HS-27A (cell line): Measurements from ENCODE around the gene SPTSSA.
A peak's percentile ranks its signal among the peaks of the same experiment; 100 is the strongest.
"Not testable (repeated sequence)": the region's sequence is repeated elsewhere in the genome, so short reads cannot be mapped to it uniquely, and the experiment has no call there.

Source experiments
- DNase-seq: peaks from one replicate; pipeline ENCODE4 v3.0.0-alpha.2; 2012; ENCODE audit warnings: low read depth, missing footprints

The SPTSSA gene

DNA sequence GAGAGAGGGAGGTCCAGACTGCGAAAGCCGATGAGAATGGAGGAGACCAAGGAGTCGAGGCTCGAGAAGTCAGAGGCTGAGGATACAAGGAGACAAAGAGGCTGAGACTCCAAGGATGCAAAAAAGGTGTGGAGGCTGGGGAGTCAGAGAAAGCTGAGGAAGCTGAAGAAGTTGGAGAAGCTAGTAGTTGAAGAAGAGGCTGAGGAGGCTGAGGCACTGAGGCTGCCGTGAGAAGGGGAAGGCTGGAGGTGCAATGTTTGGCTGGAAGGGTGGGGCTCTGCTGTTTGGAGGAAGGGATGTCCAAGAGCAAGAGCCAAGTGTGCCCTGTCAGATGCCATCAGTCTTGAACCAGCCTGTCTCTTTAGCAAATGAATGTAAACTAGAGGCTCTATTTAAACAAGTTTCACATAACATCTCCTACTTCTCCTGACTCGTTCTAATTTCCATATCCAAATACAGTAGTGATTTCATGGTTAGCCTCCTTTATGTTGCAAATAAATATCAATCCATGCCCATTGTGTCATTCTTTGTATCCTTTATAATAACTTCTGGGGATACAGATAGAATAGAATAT lies 10.8 kb upstream of the SPTSSA start:
- DNase-seq: no peak

- no peak for DNase-seq
Measured at GRCh38 chr14:34470319-34470718, 8.3 kb upstream of the SPTSSA start.

DNA sequence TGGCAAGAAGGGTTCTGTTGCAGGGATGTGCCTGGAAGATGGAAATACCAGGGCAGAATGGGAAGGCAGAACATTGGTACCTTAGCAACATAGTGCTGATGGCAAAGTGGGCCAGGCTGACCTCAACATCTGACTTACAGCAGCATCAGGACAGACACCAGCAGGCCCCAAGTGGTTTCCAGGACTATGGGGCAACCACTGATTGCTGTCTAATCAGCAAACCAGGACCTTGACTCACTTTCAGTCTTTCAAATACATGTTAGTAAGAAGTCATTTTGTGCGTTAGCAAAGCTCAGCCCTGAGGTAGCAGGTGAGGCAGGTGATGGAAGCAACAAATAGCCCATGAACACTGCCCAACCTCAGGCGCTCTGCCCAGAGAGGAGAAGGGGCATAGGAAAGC lies 4.7 kb upstream of the SPTSSA start:
- no peak for DNase-seq

- DNase-seq: no peak
Measured at GRCh38 chr14:34465069-34465859, 3.2 kb upstream of the SPTSSA start.

- no peak for DNase-seq
Measured at GRCh38 chr14:34463598-34463961, 1.5 kb upstream of the SPTSSA start.

DNA sequence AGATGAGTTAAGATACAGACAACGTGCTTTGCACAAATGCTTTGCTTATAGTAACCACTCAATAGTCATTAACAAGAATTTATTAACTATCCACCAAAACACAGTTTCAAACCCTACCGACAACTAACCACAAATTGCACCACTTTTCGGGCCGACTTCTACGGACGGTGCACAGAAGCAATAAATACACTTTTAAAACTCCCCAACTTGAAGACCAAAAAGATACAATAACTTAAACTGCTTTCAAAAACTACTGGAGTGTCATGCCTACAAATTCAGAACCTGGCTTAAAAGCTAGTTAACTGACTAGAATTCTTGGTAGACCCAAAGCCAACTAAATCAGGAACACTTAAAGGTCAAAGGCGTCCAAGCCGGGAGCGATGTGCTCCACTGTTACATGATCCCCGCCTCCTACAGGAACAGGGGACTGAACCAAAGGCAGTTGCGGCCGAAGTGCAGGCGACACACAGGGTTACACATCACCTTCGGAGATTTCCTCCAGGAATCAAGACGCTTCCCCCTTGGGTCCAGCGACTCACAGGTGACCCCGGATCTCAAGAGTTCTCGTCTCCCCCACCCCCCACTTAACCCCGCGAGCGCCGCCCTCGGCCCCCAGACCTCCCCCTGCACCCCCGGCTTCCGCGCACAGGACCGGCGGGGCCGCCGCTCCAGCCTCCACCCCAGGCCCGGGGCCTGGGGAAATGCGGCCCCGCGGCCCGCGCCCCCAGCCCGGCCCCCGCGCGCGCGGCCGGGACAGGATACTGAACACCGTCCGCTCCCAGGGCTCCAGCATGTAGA lies 507 bp downstream of the SPTSSA start:
- peak; percentile 33 for DNase-seq

- DNase-seq: no peak
Measured at GRCh38 chr14:34460841-34461240, 1.2 kb downstream of the SPTSSA start.

- DNase-seq: no peak
Measured at GRCh38 chr14:34460295-34460694, 1.7 kb downstream of the SPTSSA start.

GRCh38 chr14:34457186-34457585 lies 4.9 kb downstream of the SPTSSA start:
- no peak for DNase-seq

- DNase-seq: no peak
Measured at GRCh38 chr14:34453226-34453625, 8.8 kb downstream of the SPTSSA start.

- DNase-seq: no peak
Measured at GRCh38 chr14:34452258-34452822, 9.7 kb downstream of the SPTSSA start.

DNA sequence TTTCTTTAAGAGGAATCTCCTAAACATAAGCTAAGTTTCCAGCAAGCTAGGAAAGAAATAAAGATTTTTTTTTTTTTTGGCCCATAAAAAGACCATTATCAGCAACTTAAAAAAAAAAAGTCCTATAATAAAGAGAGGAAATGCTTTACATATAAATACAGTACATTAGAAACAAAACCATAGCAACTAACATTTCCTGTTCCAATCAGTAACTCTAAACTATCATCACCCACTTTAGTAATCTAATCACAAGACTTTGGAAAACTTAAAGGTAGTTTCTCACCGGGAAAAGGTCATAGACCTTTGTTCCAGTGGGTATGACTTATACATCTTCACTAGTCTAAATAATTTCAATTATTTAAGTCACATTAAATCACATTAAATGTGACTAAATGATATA lies 11.1 kb downstream of the SPTSSA start:
- no peak for DNase-seq

- no peak for DNase-seq
Measured at GRCh38 chr14:34450542-34450915, 11.5 kb downstream of the SPTSSA start.

- DNase-seq: no peak
Measured at GRCh38 chr14:34449819-34450541, 12.1 kb downstream of the SPTSSA start.

DNA sequence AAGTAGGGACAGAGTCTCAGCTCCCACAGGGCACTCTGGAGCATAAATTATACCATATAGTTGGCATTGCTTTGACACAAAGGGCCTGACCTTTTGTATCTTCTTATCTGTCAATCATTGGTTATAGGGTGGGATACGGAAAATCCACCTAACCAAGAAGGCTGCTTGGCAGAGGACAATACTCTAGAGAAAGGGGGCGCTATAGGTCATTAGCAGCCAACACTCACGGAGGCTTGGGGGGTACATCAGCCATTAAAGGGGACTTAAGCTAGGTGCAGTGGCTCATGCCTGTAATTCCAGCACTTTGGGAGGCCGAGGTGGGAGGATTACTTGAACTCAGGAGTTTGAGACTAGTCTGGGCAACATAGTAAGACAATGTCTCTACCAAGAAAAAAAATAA lies 22.9 kb downstream of the SPTSSA start:
- DNase-seq: no peak

DNA sequence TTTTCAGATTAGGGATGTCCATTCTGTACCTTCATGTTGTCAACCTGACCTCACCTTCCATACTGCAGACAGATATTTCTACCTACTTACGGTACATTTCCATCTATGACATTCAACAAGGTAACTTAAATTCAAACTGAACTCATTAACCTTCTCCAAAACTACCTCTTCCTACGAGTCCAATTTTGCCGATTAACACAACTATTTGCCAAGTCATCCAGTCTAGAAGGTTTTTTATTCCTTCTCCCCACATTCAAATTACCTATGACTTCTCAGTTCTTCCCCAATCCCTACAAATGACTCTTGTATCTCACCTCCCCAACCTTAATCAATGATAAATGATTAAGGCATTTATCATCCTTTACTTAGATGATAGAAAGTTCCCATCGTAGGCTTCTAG lies 23.6 kb downstream of the SPTSSA start:
- no peak for DNase-seq

GRCh38 chr14:34437729-34438080 lies 24.3 kb downstream of the SPTSSA start:
- no peak for DNase-seq

DNA sequence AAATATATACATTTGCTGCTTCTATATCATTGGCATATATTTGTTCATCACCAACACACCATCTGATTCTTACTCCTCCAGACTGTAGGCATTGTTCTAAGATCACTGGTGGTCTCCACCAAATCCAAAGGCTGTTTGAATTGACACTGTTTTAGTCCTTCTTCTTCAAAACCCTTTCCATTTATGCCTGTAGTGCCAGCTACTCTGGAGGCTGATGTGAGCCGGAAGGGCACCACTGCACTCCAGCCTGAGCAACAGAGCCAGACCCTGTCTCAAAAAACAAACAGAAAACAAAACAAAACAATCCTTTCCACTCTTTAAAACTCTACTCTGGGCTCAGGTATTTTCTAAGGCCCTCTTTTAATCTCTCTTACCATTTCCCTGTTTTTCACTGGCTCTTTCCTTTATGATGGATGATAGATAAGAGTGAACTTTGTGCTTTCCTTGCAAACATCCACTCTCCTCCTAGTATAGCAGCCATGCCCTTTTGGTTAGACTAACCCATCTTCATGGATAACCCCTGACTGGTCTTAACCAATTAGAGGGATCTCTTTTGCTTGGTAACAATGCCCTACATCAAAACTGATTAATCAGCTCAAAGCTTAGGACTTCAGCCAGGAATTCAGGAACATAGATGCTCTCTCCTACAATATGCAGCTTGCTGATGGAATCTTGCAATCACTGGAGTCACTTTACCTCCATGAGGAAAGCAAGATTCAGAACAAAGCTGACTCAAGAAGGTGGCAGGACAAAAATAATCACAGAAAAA lies 24.9 kb downstream of the SPTSSA start:
- DNase-seq: no peak

DNA sequence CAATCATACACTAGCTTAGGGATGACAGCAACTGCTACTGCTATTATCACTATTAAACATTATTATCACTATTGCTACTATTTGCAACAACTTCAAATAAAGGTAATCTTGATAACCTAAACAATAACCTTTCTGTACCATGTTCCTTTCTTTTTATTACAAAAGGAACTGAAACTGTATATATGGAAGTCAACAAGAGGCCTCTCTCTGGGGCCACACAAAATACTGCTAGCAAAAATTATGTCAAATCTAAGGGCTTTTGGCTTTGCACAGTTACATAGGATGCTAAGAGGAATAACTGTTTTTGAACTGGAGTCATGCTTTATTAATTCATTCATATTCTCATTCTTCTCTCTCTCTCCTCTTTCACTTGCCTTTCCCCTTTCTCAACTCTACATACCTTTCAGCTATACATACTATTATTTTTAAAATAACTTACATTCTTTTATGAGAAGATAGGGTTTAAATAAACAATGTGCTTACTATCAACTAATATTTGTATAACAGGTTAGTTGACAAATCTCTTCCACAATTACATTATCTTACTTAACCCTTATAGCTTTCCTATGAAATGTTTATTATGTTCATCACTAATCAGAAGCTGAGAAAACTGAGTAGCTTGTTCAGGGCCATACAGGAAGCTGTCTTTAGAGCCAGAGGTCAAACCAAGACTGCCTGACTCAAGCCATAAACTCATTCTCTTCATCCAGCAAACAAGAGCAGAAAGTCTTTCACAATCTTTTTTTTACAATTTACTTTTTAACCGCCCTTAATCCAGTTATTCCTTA lies 25.7 kb downstream of the SPTSSA start:
- peak; percentile 5 for DNase-seq

DNA sequence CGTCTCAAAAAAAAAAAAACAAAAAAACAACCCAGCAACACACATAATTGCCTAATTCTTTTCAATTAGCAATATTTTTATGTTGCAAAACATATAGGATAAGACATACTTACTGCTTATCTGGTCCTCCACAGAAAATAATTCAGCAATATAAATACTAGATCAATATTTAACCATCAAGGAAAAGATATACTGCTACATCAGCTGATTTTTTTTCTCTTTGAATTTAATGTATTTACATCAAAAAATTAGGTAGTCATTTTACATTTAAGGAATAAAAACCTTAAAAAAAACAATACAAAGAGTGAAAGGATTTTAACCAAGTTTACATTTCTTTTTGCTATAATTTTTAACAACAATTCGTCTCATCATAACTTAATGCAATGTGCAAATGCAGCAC lies 28.1 kb downstream of the SPTSSA start:
- DNase-seq: no peak

DNA sequence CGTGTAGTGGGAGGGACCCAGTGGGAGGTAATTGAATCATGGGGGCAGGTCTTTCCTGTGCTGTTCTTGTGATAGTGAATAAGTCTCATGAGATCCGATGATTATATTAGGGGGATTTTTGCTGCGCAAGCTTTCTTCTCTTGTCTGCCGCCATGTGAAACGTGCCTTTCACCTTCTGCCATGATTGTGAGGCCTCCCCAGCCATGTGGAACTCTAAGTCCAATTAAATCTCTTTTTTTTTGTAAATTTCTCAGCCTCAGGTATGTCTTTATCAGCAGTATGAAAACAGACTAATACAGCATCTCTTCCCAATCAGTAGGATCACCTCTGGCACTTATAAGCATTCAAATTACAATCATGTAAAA lies 34.0 kb downstream of the SPTSSA start:
- not testable (repeated sequence) for DNase-seq
